D341Med (cell line): Measurements from ENCODE around the gene SYT8.

Experiments
- DNase-seq: peaks from one replicate; pipeline ENCODE4 v3.0.0; 2012; ENCODE audit warnings: low spot score

SYT8 gene

DNA sequence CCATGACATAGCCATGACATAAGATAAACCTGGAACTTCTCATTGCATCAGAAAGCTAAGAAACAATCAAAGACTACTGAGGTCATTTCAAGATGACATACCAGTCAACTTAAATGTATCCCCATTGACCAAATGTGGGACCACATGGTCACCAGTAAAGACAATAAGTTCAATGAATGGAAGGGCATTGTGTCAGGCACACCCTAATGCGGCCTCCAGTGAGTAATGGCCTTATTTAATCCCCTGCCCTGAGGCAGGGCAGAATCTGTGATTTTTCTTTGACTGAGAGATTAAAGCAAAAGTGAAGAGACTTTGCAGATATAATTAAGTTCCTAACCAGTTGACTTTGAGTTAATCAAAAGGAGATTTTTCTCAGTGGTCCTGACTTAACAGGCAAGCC, 17.3 kb upstream of the SYT8 start:
- no peak for DNase-seq

GRCh38 chr11:1819074-1819473, 15.7 kb upstream of the SYT8 start:
- DNase-seq: no peak

DNA sequence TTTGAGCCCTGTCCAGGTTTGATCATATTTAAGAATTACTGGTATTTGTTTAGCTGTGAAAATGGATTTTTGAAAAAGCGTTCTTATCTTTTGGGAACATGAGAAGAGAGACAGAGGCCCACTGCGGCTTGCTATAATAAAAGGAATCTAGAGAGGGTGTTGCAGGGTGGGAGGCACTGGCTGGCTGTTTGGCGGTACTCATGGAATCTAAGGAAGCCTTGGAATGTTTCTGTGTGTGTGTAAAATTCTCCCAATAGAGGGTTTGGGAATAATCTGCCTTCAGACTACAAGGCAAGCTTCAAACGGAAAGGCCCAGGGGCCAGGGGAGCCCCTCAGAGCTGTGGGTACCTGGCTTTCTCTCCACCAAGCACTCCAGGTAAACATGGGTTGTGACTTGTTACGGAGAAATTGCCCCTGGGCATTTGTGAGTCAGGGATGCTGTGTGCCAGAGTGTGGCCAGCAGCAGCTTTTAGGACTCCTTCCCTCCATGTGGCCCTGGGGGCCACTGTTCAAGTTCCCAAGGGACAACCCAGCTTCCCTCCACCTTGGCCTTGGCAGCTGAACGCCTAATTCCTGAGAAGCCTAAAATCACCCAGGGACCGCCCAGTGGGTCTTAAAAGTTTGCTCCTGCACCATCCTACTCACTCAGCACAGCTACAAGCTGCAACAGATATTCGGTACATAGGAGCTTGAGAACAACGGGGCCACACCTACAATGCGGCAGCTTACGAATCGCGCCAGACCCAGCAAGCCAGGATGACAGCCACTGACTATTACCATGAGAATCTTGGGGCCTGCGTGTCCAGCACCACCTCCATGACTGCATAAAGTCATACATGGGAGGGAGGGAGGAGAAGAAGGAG, 14.1 kb upstream of the SYT8 start:
- DNase-seq: no peak

DNA sequence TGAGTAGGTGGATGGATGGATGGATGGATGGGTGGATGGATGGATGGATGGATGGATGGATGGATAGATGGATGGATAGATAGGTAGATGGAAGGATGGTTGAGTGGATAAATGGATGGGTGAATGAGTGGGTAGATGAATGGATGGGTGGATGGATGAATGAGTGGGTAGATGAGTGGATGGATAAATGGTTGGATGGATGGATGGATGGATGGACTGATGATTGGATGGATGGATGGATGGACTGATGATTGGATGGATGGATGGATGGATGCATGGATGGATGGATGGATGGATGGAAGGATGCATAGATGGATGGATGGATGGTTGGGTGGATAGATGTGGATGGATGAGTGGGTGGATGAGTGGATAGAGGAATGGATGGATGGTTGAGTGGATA, 13.2 kb upstream of the SYT8 start:
- no peak for DNase-seq

GRCh38 chr11:1822648-1823375, 12.0 kb upstream of the SYT8 start:
- no peak for DNase-seq

DNA sequence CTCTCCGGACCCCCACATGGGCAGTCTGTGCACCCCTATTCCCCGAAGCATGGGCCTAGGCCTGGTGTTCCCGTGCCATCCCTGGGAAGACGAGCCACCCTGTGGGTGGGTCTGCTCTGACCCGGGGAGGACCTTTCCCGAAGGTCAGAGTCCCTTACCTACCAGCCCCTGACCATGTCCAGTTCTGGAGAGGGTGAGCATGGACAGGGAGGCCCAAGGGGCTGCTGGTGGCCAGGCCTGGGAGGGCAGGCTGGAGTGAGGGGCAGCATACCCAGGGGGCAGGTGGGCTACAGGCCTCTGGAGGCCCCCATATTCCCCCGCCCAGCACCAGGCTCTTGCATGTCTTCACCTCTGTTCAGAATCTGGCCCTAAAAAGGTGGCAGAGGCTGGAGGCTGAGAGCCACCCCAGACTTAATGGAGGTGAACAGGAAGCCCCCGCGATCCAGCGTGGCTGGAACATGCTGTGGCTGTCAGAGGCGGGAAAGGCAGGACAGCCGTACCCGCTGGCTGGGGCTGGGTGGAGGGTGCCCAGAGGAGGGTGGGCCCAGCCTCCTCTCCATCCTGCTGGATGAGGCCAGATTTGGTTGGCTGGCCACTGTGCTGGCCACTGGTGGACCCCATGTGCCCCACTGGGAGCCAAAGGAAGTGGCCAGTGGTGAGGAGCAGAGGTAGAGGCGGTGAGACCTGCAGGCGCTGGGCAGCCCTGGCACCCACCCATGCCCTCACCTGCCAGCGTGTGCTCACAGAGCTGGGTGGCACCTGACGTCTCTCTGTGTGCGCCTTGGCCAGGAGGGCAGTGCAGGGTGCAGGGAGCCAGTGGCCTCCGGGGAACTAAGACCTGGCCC, 11.2 kb upstream of the SYT8 start:
- DNase-seq: no peak

- DNase-seq: no peak
These were observed 10.4 kb upstream of the SYT8 start for GRCh38 chr11:1824221-1825038.

DNA sequence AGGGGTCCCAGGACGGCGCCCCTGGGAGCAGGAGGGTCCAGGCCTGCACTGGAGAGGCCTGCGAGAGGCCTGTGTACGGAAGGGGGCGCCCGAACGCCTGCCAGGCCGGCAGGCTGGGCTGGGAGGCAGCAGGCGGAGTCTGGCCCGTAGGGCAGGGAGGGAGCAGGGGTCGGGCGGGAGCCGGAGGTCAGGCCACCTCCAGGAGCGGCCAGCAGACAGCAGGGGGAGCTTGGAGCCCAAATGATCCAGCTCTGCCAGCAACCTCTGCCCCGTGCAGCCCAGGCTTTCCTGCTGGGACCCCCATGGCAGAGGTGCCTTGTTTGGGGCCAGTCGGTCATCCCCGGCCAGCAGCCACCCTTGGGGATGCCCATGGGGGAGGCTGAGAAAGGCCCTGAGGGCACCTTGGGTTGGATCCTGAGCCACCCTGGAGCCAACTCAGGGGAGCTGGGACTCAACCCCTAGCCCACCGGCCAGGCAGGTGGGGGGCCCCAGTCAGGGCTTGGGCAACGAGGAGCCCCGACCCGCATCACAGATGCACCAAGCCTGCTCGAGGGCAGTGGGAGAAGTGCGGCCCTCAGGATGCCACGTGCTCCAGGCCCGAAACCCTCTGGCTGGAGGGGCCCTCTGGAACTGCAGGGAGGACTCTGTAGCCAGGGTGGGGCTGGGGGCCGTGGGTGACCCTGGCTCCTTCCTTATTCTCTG, 9.6 kb upstream of the SYT8 start:
- DNase-seq: peak; percentile 80

DNA sequence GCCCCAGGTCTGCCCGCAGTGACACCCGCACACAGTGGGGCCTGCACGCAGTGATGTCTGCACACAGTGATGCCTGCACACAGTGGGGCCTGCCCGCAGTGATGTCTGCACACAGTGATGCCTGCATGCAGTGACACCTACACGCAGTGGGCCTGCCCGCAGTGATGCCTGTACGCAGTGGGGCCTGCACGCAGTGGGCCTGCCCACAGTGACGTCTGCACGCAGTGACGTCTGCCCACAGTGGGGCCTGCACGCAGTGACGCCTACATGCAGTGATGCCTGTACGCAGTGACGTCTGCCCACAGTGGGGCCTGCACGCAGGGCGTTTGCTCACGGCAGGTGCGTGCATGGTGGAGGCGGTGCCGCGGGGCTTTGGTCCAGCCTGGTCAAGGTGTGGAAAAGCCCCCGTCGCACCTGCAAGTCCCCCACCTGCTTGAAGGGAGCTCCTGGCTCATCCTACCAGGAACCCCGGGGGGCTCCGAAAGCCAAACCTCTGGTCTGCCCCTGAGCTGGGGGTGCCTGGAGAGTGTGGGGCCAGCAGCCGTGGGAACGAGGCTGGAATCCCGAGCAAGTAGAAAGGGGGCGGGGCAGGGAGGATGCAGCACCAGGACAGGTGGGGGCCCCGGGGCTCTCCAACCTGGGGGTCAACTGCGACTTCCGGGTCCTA, 8.9 kb upstream of the SYT8 start:
- DNase-seq: no peak

GRCh38 chr11:1826552-1827094, 8.2 kb upstream of the SYT8 start:
- no peak for DNase-seq

DNA sequence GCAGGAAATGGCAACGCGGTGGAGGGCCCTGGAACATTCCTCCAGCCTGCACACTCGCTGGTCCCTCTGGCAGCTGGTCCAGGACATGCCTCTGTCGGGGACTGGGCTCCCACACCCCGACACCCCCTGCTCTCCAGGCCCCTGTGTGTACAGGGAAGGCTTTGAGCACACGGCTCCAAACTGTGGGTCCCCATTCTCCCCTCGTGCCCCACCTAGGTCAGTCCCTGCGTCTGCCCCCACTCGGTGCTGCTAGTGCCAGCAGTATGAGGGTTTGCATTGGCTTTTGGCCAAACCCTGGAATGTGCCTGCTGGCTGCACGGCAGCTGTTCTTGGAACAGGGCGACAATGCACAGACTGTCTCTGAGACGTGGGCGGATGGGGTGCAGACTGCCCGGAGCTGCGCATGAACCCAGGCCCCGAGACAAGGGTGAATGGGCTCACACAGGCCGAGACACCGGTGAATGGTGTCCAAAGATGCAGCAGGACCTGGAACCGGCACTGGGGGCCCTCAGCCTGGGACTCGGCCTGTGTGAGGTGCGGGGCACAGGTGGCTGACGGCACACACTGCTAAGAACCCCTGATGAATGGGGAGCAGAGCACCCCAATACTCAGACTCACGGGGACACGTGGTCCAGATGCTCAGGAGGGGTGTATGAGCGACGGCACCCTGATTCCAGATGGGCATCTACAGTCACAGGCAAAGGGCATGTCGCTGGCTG, 7.5 kb upstream of the SYT8 start:
- no peak for DNase-seq

DNA sequence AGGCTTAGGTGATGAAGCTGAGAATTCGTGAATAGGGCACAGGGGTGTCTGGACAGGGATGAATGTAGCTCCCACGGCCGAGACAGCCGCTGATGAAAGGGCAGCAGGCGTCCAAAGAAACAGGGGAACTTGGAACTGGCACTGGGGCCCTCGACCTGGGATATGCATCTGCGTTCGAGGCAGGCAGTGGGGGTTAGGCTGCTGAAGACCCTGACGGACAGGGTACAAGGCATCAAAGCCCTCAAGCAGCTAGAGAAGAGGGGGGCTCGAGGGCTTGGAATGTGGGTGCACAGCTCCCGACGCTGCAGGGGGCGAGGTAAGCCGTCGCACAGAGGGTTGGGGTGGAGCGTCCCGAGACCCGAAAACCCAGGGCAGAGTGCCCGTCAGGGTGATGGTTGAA, 6.9 kb upstream of the SYT8 start:
- no peak for DNase-seq

DNA sequence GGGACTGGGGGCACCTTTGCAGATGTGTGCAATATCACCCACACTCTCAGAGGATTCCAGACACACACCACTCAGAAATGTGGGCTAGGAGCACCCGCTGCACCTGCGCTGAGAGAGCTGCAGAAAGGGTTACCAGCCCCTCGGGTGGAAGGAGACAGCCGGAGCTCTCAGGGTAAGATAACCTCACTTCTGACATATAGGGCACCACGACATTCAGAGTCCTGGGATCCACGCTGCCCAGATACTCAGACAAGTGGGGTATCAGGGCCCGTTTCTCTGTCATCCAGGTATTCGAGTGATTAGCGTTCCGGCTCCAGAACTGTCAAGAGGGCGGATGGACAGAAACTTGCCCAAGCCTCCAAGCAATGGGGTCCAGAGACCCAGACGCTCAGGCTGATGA, 6.2 kb upstream of the SYT8 start:
- DNase-seq: no peak

- DNase-seq: no peak
These were observed 5.6 kb upstream of the SYT8 start for GRCh38 chr11:1829039-1829820.

GRCh38 chr11:1830004-1830321, 4.8 kb upstream of the SYT8 start:
- no peak for DNase-seq

- DNase-seq: no peak
These were observed 4.2 kb upstream of the SYT8 start for GRCh38 chr11:1830322-1831223.

DNA sequence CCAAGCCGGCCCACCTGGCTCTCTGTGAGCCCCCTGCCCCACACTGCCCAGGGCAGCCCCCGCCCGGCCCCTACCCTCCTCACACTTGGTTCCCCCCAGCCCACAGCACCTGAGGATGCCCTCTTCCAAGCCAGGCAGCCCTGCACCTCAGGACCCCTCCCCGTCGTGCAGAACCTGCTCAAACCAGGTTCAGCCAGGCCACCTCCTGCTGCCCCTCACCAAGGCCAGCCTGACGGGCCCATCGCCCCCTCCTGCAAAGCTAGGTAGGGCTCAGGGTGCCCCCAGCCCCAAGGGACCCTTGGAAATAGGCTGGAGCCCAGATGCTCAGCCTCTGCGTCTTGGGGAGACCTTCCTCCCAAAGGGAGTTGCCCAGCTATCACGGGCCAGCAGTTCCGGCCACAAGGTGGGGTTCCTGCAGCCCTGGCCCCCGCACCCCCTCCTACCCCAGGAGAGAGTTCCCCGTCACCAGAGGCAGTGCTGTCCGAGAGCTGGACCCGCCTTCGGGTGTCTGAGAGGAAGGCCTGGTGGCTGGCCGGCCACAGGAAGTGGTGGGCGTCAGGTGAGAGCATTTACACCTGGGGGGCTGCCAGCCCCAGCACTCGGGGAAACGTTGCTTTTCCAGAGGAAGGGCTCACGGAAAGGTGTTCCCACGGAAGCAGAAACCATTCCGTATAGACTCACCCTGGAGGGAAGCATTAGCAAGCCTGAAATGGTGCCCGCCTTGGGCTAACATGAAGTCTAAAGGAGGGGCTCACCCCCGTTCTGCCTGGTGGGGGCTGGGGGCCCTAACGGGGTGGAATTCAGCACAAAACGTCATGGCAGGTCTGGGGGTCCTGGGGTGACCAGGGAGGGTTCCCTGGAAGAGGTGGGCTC, 3.2 kb upstream of the SYT8 start:
- no peak for DNase-seq
